ENCODE results near the gene PEX5L. TPM values are rescaled to one million over a fixed set of nuclear protein-coding genes. Genes with fewer than 3 reads are reported as not detected.
"Not testable (repeated sequence)": the region's sequence is repeated elsewhere in the genome, so short reads cannot be mapped to it uniquely, and the experiment has no call there.

Gene PEX5L
- total RNA-seq, 1 donor from 2014 or later = 0.78 TPM

- H3K4me3 ChIP-seq = no peak overlapping the region
- no peaks in the 10 kb centered on the region for H3K9me3 ChIP-seq
- no peak for ATAC-seq
- DNase-seq = no peak
- H3K36me3 ChIP-seq = no peaks in the 10 kb centered on the region
- H3K4me1 ChIP-seq = no peaks in the 10 kb centered on the region
- no peak for TF ChIP-seq CTCF (IDR thresholded peaks at IDR 0.05)
- intact Hi-C loops (cut with DNase I) = no loop called here
- no peak overlapping the region for H3K27ac ChIP-seq
- no peaks in the 10 kb centered on the region for H3K27me3 ChIP-seq
These were observed 240.3 kb downstream of the PEX5L start for GRCh38 chr3:179796421-179796820.

- Histone ChIP-seq H3K27ac (no peak overlapping the region), H3K9me3 (no peaks in the 10 kb centered on the region), H3K36me3 (no peaks in the 10 kb centered on the region), H3K4me1 (no peaks in the 10 kb centered on the region), H3K27me3 (no peaks in the 10 kb centered on the region), H3K4me3 (no peak overlapping the region)
- intact Hi-C loops (cut with DNase I) = no loop called here
- peak; percentile 34 for ATAC-seq
- TF ChIP-seq CTCF (IDR thresholded peaks at IDR 0.05) = no peak
- no peak for DNase-seq
These were observed 242.4 kb downstream of the PEX5L start for GRCh38 chr3:179794355-179794754.

- Histone ChIP-seq H3K36me3 (no peaks in the 10 kb centered on the region), H3K4me3 (no peak overlapping the region), H3K27ac (no peak overlapping the region), H3K27me3 (no peaks in the 10 kb centered on the region), H3K9me3 (no peaks in the 10 kb centered on the region), H3K4me1 (no peaks in the 10 kb centered on the region)
- DNase-seq = no peak
- no peak for ATAC-seq
- TF ChIP-seq CTCF (IDR thresholded peaks at IDR 0.05) = no peak
- intact Hi-C loops (cut with DNase I) = no loop called here
These were observed 244.9 kb downstream of the PEX5L start for GRCh38 chr3:179791793-179792192.

GRCh38 chr3:179788996-179789395, 247.7 kb downstream of the PEX5L start:
- intact Hi-C loops (cut with DNase I) = no loop called here
- no peak for DNase-seq
- Histone ChIP-seq H3K4me1 (no peaks in the 10 kb centered on the region), H3K4me3 (no peak overlapping the region), H3K27me3 (no peaks in the 10 kb centered on the region), H3K27ac (no peak overlapping the region), H3K9me3 (no peaks in the 10 kb centered on the region), H3K36me3 (peaks cover 6% of the 10 kb centered on the region)
- no peak for ATAC-seq
- TF ChIP-seq CTCF (IDR thresholded peaks at IDR 0.05) = no peak

- H3K4me3 ChIP-seq; H3K9me3 ChIP-seq; intact Hi-C loops (cut with DNase I); H3K4me1 ChIP-seq; ATAC-seq; DNase-seq; H3K27ac ChIP-seq; H3K27me3 ChIP-seq; H3K36me3 ChIP-seq: not testable (repeated sequence)
These were observed 253.9 kb downstream of the PEX5L start for GRCh38 chr3:179782841-179783240.

GRCh38 chr3:179775416-179776122, 261.2 kb downstream of the PEX5L start:
- Histone ChIP-seq H3K4me3 (no peak overlapping the region), H3K36me3 (no peaks in the 10 kb centered on the region), H3K27me3 (no peaks in the 10 kb centered on the region), H3K9me3 (no peaks in the 10 kb centered on the region), H3K4me1 (peaks cover 3% of the 10 kb centered on the region), H3K27ac (no peak overlapping the region)
- TF ChIP-seq CTCF (IDR thresholded peaks at IDR 0.05) = no peak
- ATAC-seq (peak; percentile 21), DNase-seq (no peak)
- intact Hi-C loops (cut with DNase I) = no loop called here

Data from upper lobe of right lung (tissue), 1 donor.